ENCODE measurements around the gene PRIM1. TPM values are rescaled to one million over a fixed set of nuclear protein-coding genes. Genes with fewer than 3 reads are reported as not detected.
"Not testable (repeated sequence)": the region's sequence is repeated elsewhere in the genome, so short reads cannot be mapped to it uniquely, and the experiment has no call there.

The PRIM1 gene
- polyA plus RNA-seq, 1 experiment, result 5.1 TPM

GRCh38 chr12:56749359-56749758 lies 2.8 kb downstream of the PRIM1 start:
- no peak for DNase-seq (ENCODE audit: low read depth)
- POLR2A ChIA-PET, result interaction anchor here (1.0 kb wide), 1 partner anchor 24 kb away, joined by 4 read pairs; the partner anchor contains the start of gene NACA
- TF ChIP-seq CTCF (IDR thresholded peaks at IDR 0.05; ENCODE audit: insufficient read depth, low read depth, low read length), result no peak
- no peaks in the 10 kb centered on the region for H3K36me3 ChIP-seq (ENCODE audit: control insufficient read depth, insufficient read depth, low read length)
- H3K27me3 ChIP-seq (ENCODE audit: control insufficient read depth, insufficient read depth, low read length), result no peaks in the 10 kb centered on the region
- CTCF ChIA-PET, result interaction anchor here (0.9 to 1.2 kb wide), 3 partner anchors 13 to 252 kb away, joined by 3 to 4 read pairs (median 4); no protein-coding TSS in a partner anchor
- H3K4me3 ChIP-seq (ENCODE audit: low read depth, low read length), result no peak overlapping the region

GRCh38 chr12:56728139-56728861 lies 23.8 kb downstream of the PRIM1 start:
- CTCF ChIA-PET, result no interaction called here
- TF ChIP-seq CTCF (IDR thresholded peaks at IDR 0.05; ENCODE audit: insufficient read depth, low read depth, low read length), result no peak
- no peaks in the 10 kb centered on the region for H3K36me3 ChIP-seq (ENCODE audit: control insufficient read depth, insufficient read depth, low read length)
- H3K4me3 ChIP-seq (ENCODE audit: low read depth, low read length), result no peak overlapping the region
- POLR2A ChIA-PET, result no interaction called here
- H3K27me3 ChIP-seq (ENCODE audit: control insufficient read depth, insufficient read depth, low read length), result no peaks in the 10 kb centered on the region
- DNase-seq (ENCODE audit: low read depth), result no peak

DNA sequence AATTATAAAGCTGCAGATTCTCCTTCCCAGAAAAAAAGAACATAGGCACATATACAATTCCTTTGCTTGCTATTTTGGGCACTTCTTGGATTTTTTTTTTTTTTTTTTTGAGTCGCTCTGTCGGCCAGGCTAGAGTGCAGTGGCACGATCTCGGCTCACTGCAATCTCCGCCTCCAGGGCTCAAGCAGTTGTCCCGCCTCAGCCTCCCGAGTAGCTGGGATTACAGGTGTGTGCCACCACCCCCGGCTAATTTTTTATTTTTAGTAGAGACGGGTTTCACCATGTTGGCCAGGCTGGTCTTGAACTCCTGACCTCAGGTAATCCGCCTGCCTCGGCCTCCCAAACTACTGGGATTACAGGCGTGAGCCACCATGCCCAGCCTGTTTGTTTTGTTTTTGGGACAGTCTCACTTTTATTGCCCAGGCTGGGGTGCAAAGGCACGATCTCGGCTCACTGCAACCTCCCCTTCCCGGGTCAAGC lies 25.9 kb downstream of the PRIM1 start:
- CTCF ChIA-PET, result interaction anchor here (0.6 to 1.4 kb wide), 3 partner anchors 12 to 106 kb away, joined by 3 read pairs; no protein-coding TSS in a partner anchor
- H3K36me3 ChIP-seq (ENCODE audit: control insufficient read depth, insufficient read depth, low read length); DNase-seq (ENCODE audit: low read depth); POLR2A ChIA-PET; H3K27me3 ChIP-seq (ENCODE audit: control insufficient read depth, insufficient read depth, low read length); H3K4me3 ChIP-seq (ENCODE audit: low read depth, low read length): not testable (repeated sequence)

GRCh38 chr12:56725723-56726102 lies 26.4 kb downstream of the PRIM1 start:
- CTCF ChIA-PET, result interaction anchor here (0.6 to 1.4 kb wide), 7 partner anchors 11 to 569 kb away, joined by 3 to 4 read pairs (median 3); no protein-coding TSS in a partner anchor
- Histone ChIP-seq H3K4me3 (ENCODE audit: low read depth, low read length) (peak overlapping the region; percentile 99), H3K36me3 (ENCODE audit: control insufficient read depth, insufficient read depth, low read length) (peaks cover 4% of the 10 kb centered on the region; the same call in 1 of the 2 replicates), H3K27me3 (ENCODE audit: control insufficient read depth, insufficient read depth, low read length) (no peaks in the 10 kb centered on the region)
- TF ChIP-seq CTCF (IDR thresholded peaks at IDR 0.05; ENCODE audit: insufficient read depth, low read depth, low read length), result no peak
- no peak for DNase-seq (ENCODE audit: low read depth)
- POLR2A ChIA-PET, result interaction anchor here (0.5 to 1.0 kb wide), 7 partner anchors 16 to 422 kb away, joined by 3 to 16 read pairs (median 3); partner anchors contain the start of gene PTGES3

- peak within 1 kb of the TSS; percentile 99 for H3K4me3 ChIP-seq (ENCODE audit: low read depth, low read length)
- no peak for TF ChIP-seq CTCF (IDR thresholded peaks at IDR 0.05; ENCODE audit: insufficient read depth, low read depth, low read length)
- H3K36me3 ChIP-seq (ENCODE audit: control insufficient read depth, insufficient read depth, low read length), result peaks cover 5% of the 10 kb centered on the region
- DNase-seq (ENCODE audit: low read depth), result peak; percentile 95
- CTCF ChIA-PET, result interaction anchor here (0.7 to 1.4 kb wide), 5 partner anchors 11 to 570 kb away, joined by 3 to 4 read pairs (median 3); no protein-coding TSS in a partner anchor
- no peaks in the 10 kb centered on the region for H3K27me3 ChIP-seq (ENCODE audit: control insufficient read depth, insufficient read depth, low read length)
- POLR2A ChIA-PET, result interaction anchor here (0.5 to 1.0 kb wide), 7 partner anchors 15 to 423 kb away, joined by 3 to 16 read pairs (median 3); partner anchors contain the start of gene PTGES3
Measured at GRCh38 chr12:56724972-56725722, 27.0 kb downstream of the PRIM1 start, which contains the start of gene NACA. NACA (minus strand) TSS chr12:56725299; CDS start chr12:56724521, 778 bp downstream.
